Ascending aorta (tissue), 2 donors: ENCODE measurements around the gene DUSP1. TPM values are rescaled to one million over a fixed set of nuclear protein-coding genes. Genes with fewer than 3 reads are reported as not detected.

Experiments
- DNase-seq, 2 donors: peaks; one replicate each; pipeline ENCODE4 v3.0.0-alpha.2; 2019; ENCODE audit warnings: low spot score in 2 of 2
- H3K27ac ChIP-seq, 2 donors: fragments of 200-600 bp; sonication (generic); one replicate each; pipeline ENCODE4 v1.5.1; 2016 to 2017; ENCODE audit warnings: mild to moderate bottlenecking in 1 of 2
- H3K27me3 ChIP-seq: fragments of 200-600 bp; sonication (generic); one replicate; pipeline ENCODE4 v1.5.1; 2017
- H3K36me3 ChIP-seq, 2 donors: fragments of 200-600 bp; sonication (generic); one replicate each; pipeline ENCODE4 v1.5.1; 2016
- H3K4me1 ChIP-seq, 2 donors: fragments of 200-600 bp; sonication (generic); one replicate each; pipeline ENCODE4 v1.5.1; 2016 to 2017; ENCODE audit warnings: mild to moderate bottlenecking in 1 of 2
- H3K4me3 ChIP-seq, 2 donors: fragments of 200-600 bp; sonication (generic); one replicate each; pipeline ENCODE4 v1.5.1; 2016 to 2017; ENCODE audit warnings: mild to moderate bottlenecking in 1 of 2
- H3K9me3 ChIP-seq, 2 donors: fragments of 200-600 bp; sonication (generic); one replicate each; pipeline ENCODE4 v1.5.1; 2016
- intact Hi-C: fragments of 100-400 bp; cut with DNase I; formaldehyde crosslinking; loops from one replicate; pipeline ENCODE4 v1.15.1; 2023
- total RNA-seq: library from RNA; depleted of rRNA; stranded (reverse); fragments of >200 nt; gene quantifications from one replicate; pipeline ENCODE4 v1.1.0, GENCODE V29; 2016
- TF ChIP-seq, protein P1 (sequence below), 3 experiments: fragments of 200-600 bp in 2 of 3; fragments of 450-650 bp in 1 of 3; sonication (generic) in 2 of 3; IDR thresholded peaks; one replicate each; pipeline ENCODE4 v1.5.1; 2016 to 2019; ENCODE audit warnings: antibody characterized with exemption in 3 of 3, mild to moderate bottlenecking in 1 of 3, moderate library complexity in 1 of 3

The DUSP1 gene
- total RNA-seq, 1 donor from 2014 or later, result 3,919 TPM

GRCh38 chr5:172736508-172737135 lies 34.4 kb downstream of the DUSP1 start:
- Histone ChIP-seq H3K4me3 (no peak overlapping the region), H3K9me3 (no peaks in the 10 kb centered on the region), H3K36me3 (no peaks in the 10 kb centered on the region), H3K27me3 (no peaks in the 10 kb centered on the region), H3K27ac (peak overlapping the region; percentile 96 to 97), H3K4me1 (peaks cover 37 to 54% of the 10 kb centered on the region in 2 donors)
- intact Hi-C loops, result no loop called here
- TF ChIP-seq, protein P1, sequence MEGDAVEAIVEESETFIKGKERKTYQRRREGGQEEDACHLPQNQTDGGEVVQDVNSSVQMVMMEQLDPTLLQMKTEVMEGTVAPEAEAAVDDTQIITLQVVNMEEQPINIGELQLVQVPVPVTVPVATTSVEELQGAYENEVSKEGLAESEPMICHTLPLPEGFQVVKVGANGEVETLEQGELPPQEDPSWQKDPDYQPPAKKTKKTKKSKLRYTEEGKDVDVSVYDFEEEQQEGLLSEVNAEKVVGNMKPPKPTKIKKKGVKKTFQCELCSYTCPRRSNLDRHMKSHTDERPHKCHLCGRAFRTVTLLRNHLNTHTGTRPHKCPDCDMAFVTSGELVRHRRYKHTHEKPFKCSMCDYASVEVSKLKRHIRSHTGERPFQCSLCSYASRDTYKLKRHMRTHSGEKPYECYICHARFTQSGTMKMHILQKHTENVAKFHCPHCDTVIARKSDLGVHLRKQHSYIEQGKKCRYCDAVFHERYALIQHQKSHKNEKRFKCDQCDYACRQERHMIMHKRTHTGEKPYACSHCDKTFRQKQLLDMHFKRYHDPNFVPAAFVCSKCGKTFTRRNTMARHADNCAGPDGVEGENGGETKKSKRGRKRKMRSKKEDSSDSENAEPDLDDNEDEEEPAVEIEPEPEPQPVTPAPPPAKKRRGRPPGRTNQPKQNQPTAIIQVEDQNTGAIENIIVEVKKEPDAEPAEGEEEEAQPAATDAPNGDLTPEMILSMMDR (IDR thresholded peaks at IDR 0.05), result no peak
- no peak for DNase-seq

DNA sequence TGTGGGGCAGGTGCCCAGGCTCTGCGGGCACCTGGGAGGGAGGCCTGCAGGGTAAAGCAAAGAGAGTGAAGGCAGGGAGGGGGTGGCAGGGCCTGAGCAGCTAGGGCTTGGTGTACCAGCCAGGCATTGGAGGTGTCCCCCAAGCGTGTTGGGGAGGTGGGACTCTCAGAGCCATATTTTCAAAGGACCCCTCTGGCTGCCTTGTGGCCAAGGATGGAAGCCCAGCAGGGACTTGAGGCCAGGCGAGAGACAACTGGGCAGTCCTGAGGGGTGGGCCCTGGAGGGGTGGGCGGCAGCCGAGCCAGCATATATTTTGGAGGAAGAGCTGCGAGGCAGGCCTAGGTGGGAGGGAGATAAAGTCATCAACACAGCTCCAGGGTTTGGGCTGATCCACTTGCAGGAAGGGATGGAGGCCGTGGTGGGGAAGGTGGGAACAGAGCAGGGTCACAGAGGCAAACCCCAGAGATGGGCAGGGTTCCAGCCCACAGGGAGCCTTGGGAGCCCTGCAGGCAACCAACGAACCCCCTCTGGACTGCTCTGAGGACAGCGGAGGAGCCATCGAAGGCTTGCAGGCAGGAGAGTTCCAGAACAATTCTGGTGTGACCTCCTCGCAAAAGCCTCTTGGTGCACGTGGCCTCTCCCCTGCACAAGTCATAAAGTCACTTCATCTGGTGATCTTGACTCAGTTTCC lies 35.7 kb downstream of the DUSP1 start:
- no peak overlapping the region for H3K4me3 ChIP-seq
- DNase-seq, result no peak
- peaks cover 38 to 51% of the 10 kb centered on the region in 2 donors for H3K4me1 ChIP-seq
- H3K27me3 ChIP-seq, result no peaks in the 10 kb centered on the region
- no peaks in the 10 kb centered on the region for H3K36me3 ChIP-seq
- intact Hi-C loops, result no loop called here
- H3K27ac ChIP-seq, result peak overlapping the region; percentile 96 to 97
- no peaks in the 10 kb centered on the region for H3K9me3 ChIP-seq
- TF ChIP-seq, protein P1 (IDR thresholded peaks at IDR 0.05), result no peak

- Histone ChIP-seq H3K27me3 (no peaks in the 10 kb centered on the region), H3K4me3 (peak overlapping the region in 1 of 2 donors; percentile 34), H3K4me1 (peaks cover 25 to 39% of the 10 kb centered on the region in 2 donors), H3K9me3 (no peaks in the 10 kb centered on the region), H3K27ac (peak overlapping the region; percentile 96 to 97), H3K36me3 (no peaks in the 10 kb centered on the region)
- TF ChIP-seq, protein P1 (IDR thresholded peaks at IDR 0.05), result no peak
- intact Hi-C loops, result loop anchor here (1.0 to 5.0 kb wide), 5 partner anchors 12 to 138 kb away; no protein-coding TSS in a partner anchor
- no peak for DNase-seq
These were observed 37.0 kb downstream of the DUSP1 start for GRCh38 chr5:172733974-172734346.

DNA sequence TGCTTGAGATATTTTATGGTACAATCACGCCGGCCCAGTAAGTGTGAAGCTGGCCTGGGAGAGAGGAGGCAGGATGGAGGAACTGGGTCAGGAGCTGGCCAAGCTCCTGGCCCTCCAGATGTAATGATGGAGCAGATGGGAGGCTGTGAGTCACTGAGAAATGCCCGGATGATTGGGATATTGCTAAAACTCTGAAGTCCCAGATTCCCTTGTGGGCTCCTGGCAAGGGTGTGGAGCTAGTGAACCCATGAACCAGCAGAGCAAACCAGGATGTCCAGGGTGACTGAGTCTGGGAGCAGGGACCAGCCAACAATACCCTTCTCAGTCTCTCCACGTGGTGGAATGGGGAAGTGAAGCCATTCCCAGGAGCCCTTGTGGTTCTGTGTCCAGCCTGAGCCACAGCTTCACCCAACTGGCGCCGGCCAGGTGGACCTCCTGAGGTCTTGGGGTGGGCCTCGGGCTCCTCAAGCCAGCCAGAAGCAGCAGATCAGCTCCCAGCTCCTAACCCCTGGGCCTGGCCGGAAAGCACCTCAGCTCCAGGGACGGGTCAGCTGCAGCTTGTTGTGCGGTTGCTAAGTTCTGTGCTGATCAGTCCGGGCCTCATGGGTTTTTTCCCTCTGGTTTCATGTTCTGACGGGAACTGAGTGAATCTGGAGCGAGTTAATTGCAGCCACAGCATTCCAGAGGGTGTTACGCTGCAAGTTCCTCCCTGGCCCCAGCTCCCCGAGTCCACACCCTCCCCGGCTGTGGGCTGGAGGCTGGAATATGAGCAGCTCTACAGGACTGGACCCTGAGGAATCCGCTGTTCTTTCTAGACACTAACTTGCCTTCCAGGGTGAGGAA lies 37.6 kb downstream of the DUSP1 start:
- H3K4me1 ChIP-seq, result peaks cover 23 to 37% of the 10 kb centered on the region in 2 donors
- peak; percentile 71 to 97 for DNase-seq
- intact Hi-C loops, result loop anchor here (1.0 to 5.0 kb wide), 5 partner anchors 11 to 139 kb away; no protein-coding TSS in a partner anchor
- H3K36me3 ChIP-seq, result no peaks in the 10 kb centered on the region
- H3K27ac ChIP-seq, result peak overlapping the region; percentile 96 to 97
- no peaks in the 10 kb centered on the region for H3K27me3 ChIP-seq
- TF ChIP-seq, protein P1 (IDR thresholded peaks at IDR 0.05), result no peak
- no peaks in the 10 kb centered on the region for H3K9me3 ChIP-seq
- H3K4me3 ChIP-seq, result peak overlapping the region in 1 of 2 donors; percentile 34

DNA sequence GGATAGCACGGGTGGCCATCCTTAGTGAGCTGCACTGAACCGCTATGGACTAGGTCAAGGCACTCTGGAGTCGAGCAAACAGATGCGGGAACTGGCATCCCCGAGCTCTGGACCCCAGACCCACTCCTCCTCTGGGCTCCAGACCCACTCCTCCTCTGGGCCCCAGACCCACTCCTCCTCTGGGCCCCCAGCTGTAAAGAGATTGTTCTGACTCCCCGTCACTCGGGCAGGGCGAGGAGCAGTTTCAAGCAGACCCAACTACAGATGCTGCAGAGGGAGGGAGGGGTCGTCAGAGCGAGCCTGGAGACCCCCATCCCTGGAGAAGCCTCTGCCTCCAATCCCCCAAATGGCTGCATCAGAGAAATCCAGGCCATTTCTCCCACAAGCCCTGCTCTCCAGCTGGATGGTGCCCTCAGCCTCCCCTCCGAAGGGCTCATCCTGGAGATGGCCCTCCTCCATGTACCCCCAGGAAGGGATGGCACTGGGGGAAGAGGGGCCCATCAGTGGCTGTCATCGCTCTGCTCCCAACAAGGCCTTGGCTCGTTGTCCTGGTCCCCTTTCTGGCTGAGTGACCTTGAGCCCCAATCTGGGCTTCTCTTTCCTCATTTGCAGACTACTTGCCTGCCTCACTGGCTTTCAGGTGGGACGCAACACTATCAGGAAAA lies 38.7 kb downstream of the DUSP1 start:
- H3K36me3 ChIP-seq, result no peaks in the 10 kb centered on the region
- H3K27ac ChIP-seq, result peak overlapping the region; percentile 96 to 97
- H3K4me1 ChIP-seq, result peaks cover 23 to 37% of the 10 kb centered on the region in 2 donors
- no peak overlapping the region for H3K4me3 ChIP-seq
- TF ChIP-seq, protein P1 (IDR thresholded peaks at IDR 0.05), result no peak
- intact Hi-C loops, result loop anchor here (2.0 to 5.0 kb wide), 3 partner anchors 14 to 140 kb away; no protein-coding TSS in a partner anchor
- DNase-seq, result no peak
- H3K27me3 ChIP-seq, result no peaks in the 10 kb centered on the region
- no peaks in the 10 kb centered on the region for H3K9me3 ChIP-seq
